HepG2 (cell line): Measurements from ENCODE around the gene GSPT1. TPM values are rescaled to one million over a fixed set of nuclear protein-coding genes. Genes with fewer than 3 reads are reported as not detected.

Experiments used
- ATAC-seq: fragments of 200-7000 bp; cut with Tn5 transposase; 3 replicates; pipeline ENCODE4 v1.9.1; 2020; ENCODE audit warnings: mild to moderate bottlenecking, moderate library complexity
- BruUV-seq: library from RNA; stranded (reverse); fragments of 400-500 nt; replicated peaks from 2 replicates; lab custom pipeline; 2021; lab: Mats Ljungman, UMichigan
- CTCF ChIA-PET: fragments of 300-600 bp; formaldehyde crosslinking; extraction: SDS; loops from one replicate; lab custom pipeline; 2021; ENCODE audit warnings: low total read pairs, inconsistent platforms, low intra/inter-chr PET ratio; lab: Yijun Ruan, JAX
- POLR2A ChIA-PET: fragments of 350-600 bp; sonication (Branson Sonifier 250); formaldehyde crosslinking; loops from one replicate; lab custom pipeline; 2020; ENCODE audit warnings: antibody characterized with exemption, inconsistent platforms; lab: Yijun Ruan, JAX
- DNase-seq: peaks from one replicate; pipeline ENCODE4 v3.0.0-alpha.2; 2015; ENCODE audit warnings: low spot score
- FAIRE-seq: peaks from 3 replicates; lab custom pipeline; 2011; peaks lifted over from hg19 to GRCh38; lab: Jason Lieb, UNC
- H2AFZ ChIP-seq: one replicate; pipeline ENCODE4 v1.6.1; 2011; ENCODE audit warnings: low read length, inconsistent platforms
- H3K27ac ChIP-seq: fragments of 300-600 bp; 3 replicates; pipeline ENCODE4 v1.8.0; 2011; ENCODE audit warnings: mixed run types, mild to moderate bottlenecking, mixed read lengths, low read length, inconsistent platforms; ENCODE audit not compliant: insufficient read depth; ENCODE audit errors: extremely low read length
- H3K27me3 ChIP-seq, 2 experiments: fragments of 200-600 bp in 1 of 2; 2 replicates in 1 of 2; 3 replicates in 1 of 2; pipeline versions ENCODE4 v1.6.0 to v1.8.0; 2011; ENCODE audit warnings: low read length in 2 of 2, mild to moderate bottlenecking in 2 of 2, moderate library complexity in 2 of 2, inconsistent platforms in 1 of 2; ENCODE audit not compliant: insufficient read depth in 2 of 2, control insufficient read depth in 1 of 2
- H3K36me3 ChIP-seq, 2 experiments: fragments of 200-600 bp in 1 of 2; replicated peaks in 1 of 2; 2 replicates in 1 of 2; 3 replicates in 1 of 2; pipeline versions ENCODE4 v1.5.1 to v1.8.0; 2011; ENCODE audit warnings: low read length in 2 of 2, inconsistent platforms in 1 of 2; ENCODE audit not compliant: insufficient read depth in 2 of 2, control insufficient read depth in 1 of 2
- H3K4me1 ChIP-seq: 2 replicates; pipeline ENCODE4 v1.5.1; 2012; ENCODE audit warnings: low read length, inconsistent platforms; ENCODE audit not compliant: insufficient read depth
- H3K4me2 ChIP-seq: 2 replicates; pipeline ENCODE4 v1.6.0; 2011; ENCODE audit warnings: low read depth, low read length, inconsistent platforms
- H3K4me3 ChIP-seq, 3 experiments: fragments of 200-600 bp in 1 of 3; sonication (generic), shearing (Covaris generic) in 1 of 3; replicated peaks in 1 of 3; 2 replicates each; pipeline ENCODE4 v1.5.1; 2011 to 2016; ENCODE audit warnings: low read length in 3 of 3, inconsistent platforms in 2 of 3, low read depth in 2 of 3, mild to moderate bottlenecking in 2 of 3, control low read depth in 1 of 3, mixed read lengths in 1 of 3; ENCODE audit not compliant: insufficient read depth in 1 of 3
- H3K79me2 ChIP-seq: one replicate; pipeline ENCODE4 v1.6.1; 2011; ENCODE audit warnings: low read length, inconsistent platforms; ENCODE audit not compliant: insufficient read depth
- H3K9ac ChIP-seq: 2 replicates; pipeline ENCODE4 v1.6.0; 2011; ENCODE audit warnings: mild to moderate bottlenecking, low read depth, low read length, inconsistent platforms; ENCODE audit not compliant: insufficient read depth
- H3K9me3 ChIP-seq: 2 replicates; pipeline ENCODE4 v1.5.1; 2012; ENCODE audit warnings: mild to moderate bottlenecking, low read length
- H4K20me1 ChIP-seq: 2 replicates; pipeline ENCODE4 v1.6.0; 2011; ENCODE audit warnings: inconsistent platforms, mild to moderate bottlenecking, low read length, moderate library complexity; ENCODE audit not compliant: insufficient read depth
- LCORL ChIP-seq, 2 experiments: fragments of 450-650 bp in 1 of 2; sonication (generic) in 1 of 2; formaldehyde crosslinking in 1 of 2; IDR thresholded peaks; 2 replicates each; pipeline versions ENCODE4 v1.5.0 to v1.6.1; 2017 to 2020; ENCODE audit warnings: antibody characterized with exemption in 1 of 2, missing genetic modification reagents in 1 of 2
- NFIC ChIP-seq: IDR thresholded peaks from 2 replicates; pipeline ENCODE4 v1.6.1; 2012; ENCODE audit warnings: mild to moderate bottlenecking, low read length, inconsistent platforms
- NR3C1 ChIP-seq: sonication (generic); formaldehyde crosslinking; IDR thresholded peaks from 2 replicates; pipeline ENCODE4 v1.4.0; 2020; ENCODE audit warnings: missing genetic modification reagents
- PLSCR1 ChIP-seq: sonication (generic); formaldehyde crosslinking; IDR thresholded peaks from 2 replicates; pipeline ENCODE4 v1.5.0; 2020; ENCODE audit warnings: missing genetic modification reagents, mild to moderate bottlenecking, borderline replicate concordance
- RBM22 ChIP-seq: fragments of 200-400 bp; formaldehyde crosslinking; optimal IDR thresholded peaks from 2 replicates; pipeline ENCODE3; 2017; ENCODE audit warnings: mild to moderate bottlenecking, low read length, moderate library complexity
- ZFP82 ChIP-seq: sonication (generic); formaldehyde crosslinking; IDR thresholded peaks from 2 replicates; pipeline ENCODE4 v1.5.1; 2020; ENCODE audit warnings: mild to moderate bottlenecking, missing genetic modification reagents, borderline replicate concordance
- ZNF10 ChIP-seq: sonication (generic); formaldehyde crosslinking; IDR thresholded peaks from 2 replicates; pipeline ENCODE4 v1.4.0; 2020; ENCODE audit warnings: mild to moderate bottlenecking, low read depth, missing genetic modification reagents, borderline replicate concordance
- ZNF773 ChIP-seq: sonication (generic); formaldehyde crosslinking; IDR thresholded peaks from 2 replicates; pipeline ENCODE4 v1.4.0; 2020; ENCODE audit warnings: missing genetic modification reagents, borderline replicate concordance
- WGBS: methylation state at CpG from one replicate; pipeline ENCODE4 v1.1.6; 2017; ENCODE audit warnings: low lambda C conversion rate; 5-methylcytosine and 5-hydroxymethylcytosine counted together
- in situ Hi-C: cut with HindIII; loops from 2 replicates; pipeline ENCODE4 v1.10.0; 2017; ENCODE audit warnings: low pct_unique_long_range_greater_than_20kb; ENCODE audit not compliant: extremely low pct_ligation_motif_present
- intact Hi-C: fragments of 100-400 bp; cut with micrococcal nuclease; formaldehyde crosslinking; loops from one replicate; pipeline ENCODE4 v1.10.0; 2022; ENCODE audit not compliant: unreplicated experiment
- polyA plus RNA-seq, 8 experiments: library from polyadenylated mRNA; depleted of rRNA in 3 of 8; stranded (reverse) in 7 of 8; unstranded in 1 of 8; fragments of >200 nt; fragmentation: Illumina TruSeq in 4 of 8; extraction: Trizol in 4 of 8; gene quantifications; 2 replicates each; pipeline versions ENCODE4 v1.2.1 to v1.2.3, GENCODE V29; 2011 to 2016; ENCODE audit warnings: low read depth in 4 of 8, missing spikeins in 1 of 8, mixed read lengths in 1 of 8; ENCODE audit not compliant: insufficient read depth in 1 of 8
- total RNA-seq, 5 experiments: library from RNA; depleted of rRNA; stranded (reverse); fragments of >200 nt; fragmentation: Illumina TruSeq; extraction: Trizol; gene quantifications; 2 replicates each; pipeline ENCODE4 v1.2.3, GENCODE V29; 2016; ENCODE audit warnings: low read depth in 1 of 5

The GSPT1 gene
- total and polyA plus RNA-seq, 2 of the 13 experiments (the other 11 are each of a cell fraction or from before 2014, with no cell fraction given), result 120 to 316 TPM

- CTCF ChIA-PET, result no interaction called here
- ATAC-seq, result no peak
- Histone ChIP-seq H2AFZ (no peak overlapping the region), H3K36me3 (peaks cover 27 to 83% of the 10 kb centered on the region in 2 experiments)
- TF ChIP-seq NFIC (no peak), ZNF773 (CRISPR knock-in tag) (no peak), RBM22 (peak; percentile 38), ZNF10 (CRISPR knock-in tag) (no peak), NR3C1 (CRISPR knock-in tag) (no peak), PLSCR1 (CRISPR knock-in tag) (no peak), LCORL (IDR thresholded peaks at IDR 0.05) (no peak), LCORL (CRISPR knock-in tag; IDR thresholded peaks at IDR 0.05) (no peak), ZFP82 (CRISPR knock-in tag) (no peak)
- TF ChIP-seq, all 625 proteins: peak for 1
- no peaks in the 10 kb centered on the region for H3K27me3 ChIP-seq
- WGBS, result 97% methylated on average over 12 of the region's 12 CpGs
- no peak overlapping the region for H3K9ac ChIP-seq
- no TSS peak for BruUV-seq
- H3K79me2 ChIP-seq, result peaks cover 3% of the 10 kb centered on the region
- H3K4me3 ChIP-seq, result no peak overlapping the region
- intact Hi-C loops, result no loop called here
- H3K4me2 ChIP-seq, result no peak overlapping the region
- DNase-seq (no peak), FAIRE-seq (no peak)
- no peaks in the 10 kb centered on the region for H4K20me1 ChIP-seq
- H3K27ac ChIP-seq, result no peak overlapping the region
- H3K4me1 ChIP-seq, result peaks cover 7% of the 10 kb centered on the region
- no peaks in the 10 kb centered on the region for H3K9me3 ChIP-seq
- POLR2A ChIA-PET, result interaction anchor here (0.6 to 0.8 kb wide), 2 partner anchors 9 to 39 kb away, joined by 3 read pairs; partner anchors contain the start of gene GSPT1
- in situ Hi-C loops, result no loop called here
Measured at GRCh38 chr16:11876306-11876705, 39.5 kb downstream of the GSPT1 start.
